MM.1S (cell line): ENCODE results near the gene RND1.

Experiments
- CTCF ChIP-seq: fragments of 300-600 bp; sonication (generic); IDR thresholded peaks from 2 replicates; pipeline ENCODE4 v1.5.1; 2016; ENCODE audit warnings: antibody characterized with exemption, low read length, mixed read lengths
- EZH2 ChIP-seq: fragments of 300-600 bp; sonication (generic); optimal IDR thresholded peaks from 2 replicates; pipeline ENCODE3; 2017; ENCODE audit warnings: low read depth, mild to moderate bottlenecking, antibody characterized with exemption, low read length, mixed read lengths
- EZH2phosphoT487 ChIP-seq: fragments of 300-600 bp; sonication (generic); IDR thresholded peaks from 2 replicates; pipeline ENCODE4 v1.6.1; 2018; ENCODE audit warnings: antibody characterized with exemption, low read length

DNA sequence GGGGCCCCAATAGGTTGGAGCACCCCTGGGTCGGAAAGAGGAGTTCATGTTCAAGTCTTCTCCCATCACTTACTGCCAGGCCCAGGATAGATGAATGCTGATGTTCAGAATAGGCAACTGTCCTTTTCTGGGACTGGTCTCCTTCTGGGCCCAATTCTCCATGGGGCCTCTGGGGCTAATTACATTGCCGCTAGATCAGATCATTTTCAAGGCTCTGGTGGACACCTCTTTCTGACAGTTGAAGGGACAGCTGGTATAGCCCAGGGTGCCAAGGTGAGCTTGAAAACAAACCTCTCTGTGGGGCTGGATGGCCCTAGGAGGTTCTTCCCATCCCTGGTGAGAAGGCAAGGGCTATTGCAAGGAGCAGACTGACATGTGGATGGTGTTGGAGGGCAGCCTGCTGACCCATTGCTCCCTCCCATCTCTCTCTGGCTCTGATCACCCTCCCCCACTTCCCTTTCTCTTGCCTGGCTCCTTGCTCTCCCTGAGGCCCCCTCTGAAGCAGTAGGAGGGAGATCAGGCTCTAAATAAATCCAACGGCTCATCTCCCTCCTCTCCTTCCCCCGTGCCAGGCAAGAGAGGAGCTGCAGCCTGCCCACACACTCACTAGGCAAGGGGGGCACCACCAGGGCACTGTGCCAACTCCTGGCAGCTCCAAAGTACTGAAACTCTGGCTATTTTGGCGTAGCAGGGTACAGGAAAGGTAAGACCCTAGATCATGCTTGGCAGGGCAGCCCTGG, 45.5 kb downstream of the RND1 start:
- TF ChIP-seq CTCF (no peak), EZH2phosphoT487 (no peak), EZH2 (no peak)
